UCSD-AML1 (cell line): ENCODE data around the gene PCSK4.
A peak's percentile ranks its signal among the peaks of the same experiment; 100 is the strongest.
"Not testable (repeated sequence)": the region's sequence is repeated elsewhere in the genome, so short reads cannot be mapped to it uniquely, and the experiment has no call there.

ENCODE experiments used
- DNase-seq: peaks from one replicate; lab custom pipeline; 2025; ENCODE audit not compliant: unreplicated experiment; lab: John Stamatoyannopoulos, UW

Gene PCSK4

DNA sequence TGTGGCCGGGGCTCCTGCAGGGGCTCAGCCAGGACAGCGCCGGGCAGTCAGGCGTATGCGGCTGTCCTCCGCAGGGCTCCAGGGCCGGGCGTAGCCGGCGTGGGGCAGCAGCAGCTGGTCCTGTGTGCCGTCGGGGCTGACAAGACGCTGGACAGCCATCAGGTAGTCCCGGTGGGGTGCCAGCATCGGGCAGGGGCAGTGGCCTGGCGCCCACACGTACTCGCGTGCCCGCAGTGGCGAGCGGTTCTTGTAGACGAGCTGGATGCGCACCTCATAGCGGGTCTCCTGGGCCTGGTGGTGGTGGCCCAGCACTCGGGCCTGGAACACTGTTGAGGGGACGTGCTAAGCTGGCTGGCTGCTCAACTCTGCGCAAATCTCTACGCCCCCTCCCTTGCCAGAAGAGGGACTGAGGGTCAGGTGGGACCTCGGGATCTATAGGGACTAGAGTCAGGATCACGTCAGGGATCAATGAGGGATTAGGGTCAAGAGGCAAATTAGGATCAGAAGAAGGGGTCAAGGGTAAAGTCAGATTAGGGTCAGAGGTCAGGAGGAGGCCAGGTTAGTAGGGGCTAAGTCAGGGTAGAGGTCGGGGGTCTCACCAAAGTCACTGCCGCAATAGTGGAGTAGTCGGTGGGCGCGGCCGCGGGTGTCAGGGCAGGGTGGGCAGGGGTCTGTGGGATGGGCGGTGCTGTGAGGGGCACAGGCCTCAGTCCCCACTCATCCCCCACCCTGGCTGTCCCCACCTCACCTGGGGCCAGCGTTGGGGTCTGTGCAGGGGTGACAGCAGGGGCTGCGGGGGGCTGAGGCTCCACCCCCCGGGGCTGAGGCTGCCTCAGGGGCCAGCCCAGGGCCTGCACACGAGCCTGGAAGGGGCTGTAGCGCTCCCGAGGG lies 16.1 kb upstream of the PCSK4 start:
- DNase-seq: no peak

DNA sequence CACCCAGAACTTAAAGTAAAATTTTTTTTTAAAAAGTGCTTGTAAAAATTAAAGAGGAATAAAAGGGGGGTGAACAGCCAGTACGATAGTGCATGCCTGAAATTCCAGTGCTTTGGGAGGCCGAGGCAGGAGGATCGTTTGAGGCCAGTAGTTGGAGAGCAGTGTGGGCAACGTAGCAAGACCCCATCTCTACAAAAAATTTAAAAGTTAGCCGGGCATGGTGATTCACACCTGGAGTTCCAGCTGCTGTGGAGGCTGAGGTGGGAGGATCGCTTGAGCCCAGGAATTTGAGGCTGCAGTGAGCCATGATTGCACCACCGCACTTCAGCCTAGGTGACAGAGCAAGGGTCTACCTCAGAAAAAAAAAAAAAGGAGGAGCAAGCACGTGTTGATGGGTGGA lies 14.9 kb upstream of the PCSK4 start:
- no peak for DNase-seq

DNA sequence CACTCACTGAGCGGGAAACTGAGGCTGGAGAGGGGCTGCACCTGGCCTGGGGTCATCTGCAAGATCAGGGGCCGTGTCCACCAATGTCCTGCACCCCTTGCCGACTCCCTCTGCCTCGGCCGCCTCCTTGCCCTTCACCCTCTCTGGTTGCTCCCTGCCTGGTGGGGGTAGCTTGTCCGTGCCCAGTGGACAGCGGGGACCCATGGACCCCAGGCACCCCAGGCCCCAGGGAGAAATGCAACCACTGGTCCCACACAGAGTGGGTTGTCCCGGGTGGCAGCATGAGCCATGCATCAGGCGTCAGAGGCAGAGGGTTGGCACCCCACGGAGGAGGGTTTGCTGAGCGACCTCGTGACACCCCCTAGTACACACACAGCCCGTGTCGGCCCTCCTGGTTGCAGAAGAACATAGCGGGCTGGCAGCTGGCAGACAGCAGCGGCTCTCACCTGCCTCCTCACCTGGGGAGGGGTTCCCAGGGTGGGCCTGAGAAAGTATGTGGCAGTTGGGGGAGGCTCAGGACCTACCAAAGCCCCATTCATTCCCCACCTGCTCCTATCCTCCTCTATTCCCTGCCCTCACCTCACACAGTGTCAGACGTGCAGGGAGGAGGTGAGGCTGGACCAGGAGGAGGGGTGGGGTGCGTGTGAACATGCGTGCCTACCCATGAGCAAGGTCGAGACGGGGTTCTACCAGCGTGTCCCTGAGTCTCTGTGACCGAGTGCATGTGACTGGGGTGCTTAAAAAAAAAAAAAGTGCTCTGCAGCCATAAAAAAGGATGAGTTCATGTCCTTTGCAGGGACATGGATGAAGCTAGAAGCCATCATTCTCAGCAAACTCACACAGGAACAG lies 14.0 kb upstream of the PCSK4 start:
- DNase-seq: no peak

DNA sequence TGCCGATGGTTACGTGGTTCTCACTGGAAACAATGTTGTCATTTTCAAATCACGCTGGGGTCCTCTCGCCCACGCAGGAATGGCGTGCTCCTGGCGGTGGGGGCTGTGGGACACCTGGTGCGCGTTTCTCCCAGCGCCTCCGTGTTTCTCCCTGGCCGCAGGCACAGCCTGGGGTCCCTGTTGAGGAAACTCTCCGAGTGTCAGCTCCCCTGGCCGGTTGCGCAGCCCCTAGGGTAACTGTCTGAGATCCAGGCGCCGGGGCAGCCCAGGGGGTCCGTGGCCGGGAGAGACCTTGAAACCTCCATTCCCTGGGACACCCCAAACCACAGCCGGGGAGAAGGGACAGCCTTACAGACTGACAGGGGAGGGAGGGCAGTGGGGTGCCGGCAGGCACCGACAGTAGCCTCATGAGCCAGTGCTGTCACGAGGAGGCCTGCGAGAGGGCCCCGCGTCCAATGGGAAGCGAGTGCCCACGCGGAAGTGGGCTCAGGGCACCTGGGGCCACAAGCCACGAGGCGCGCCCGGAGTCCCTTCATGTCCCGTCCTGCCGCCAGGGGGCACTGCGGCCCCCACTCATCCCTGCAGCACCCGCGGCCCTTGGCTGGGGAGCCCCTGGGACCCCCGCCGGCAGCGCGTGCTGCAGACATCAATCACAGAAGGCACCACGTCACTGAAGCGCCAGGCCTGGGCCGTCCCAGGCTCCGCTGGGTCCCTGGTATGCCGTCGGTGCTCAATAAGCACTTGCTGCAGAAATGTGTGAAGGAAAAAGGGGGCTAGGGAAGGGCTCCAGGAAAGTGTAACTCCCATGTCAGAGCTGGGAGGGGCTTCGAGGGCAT lies 13.2 kb upstream of the PCSK4 start:
- peak; percentile 79 for DNase-seq

DNA sequence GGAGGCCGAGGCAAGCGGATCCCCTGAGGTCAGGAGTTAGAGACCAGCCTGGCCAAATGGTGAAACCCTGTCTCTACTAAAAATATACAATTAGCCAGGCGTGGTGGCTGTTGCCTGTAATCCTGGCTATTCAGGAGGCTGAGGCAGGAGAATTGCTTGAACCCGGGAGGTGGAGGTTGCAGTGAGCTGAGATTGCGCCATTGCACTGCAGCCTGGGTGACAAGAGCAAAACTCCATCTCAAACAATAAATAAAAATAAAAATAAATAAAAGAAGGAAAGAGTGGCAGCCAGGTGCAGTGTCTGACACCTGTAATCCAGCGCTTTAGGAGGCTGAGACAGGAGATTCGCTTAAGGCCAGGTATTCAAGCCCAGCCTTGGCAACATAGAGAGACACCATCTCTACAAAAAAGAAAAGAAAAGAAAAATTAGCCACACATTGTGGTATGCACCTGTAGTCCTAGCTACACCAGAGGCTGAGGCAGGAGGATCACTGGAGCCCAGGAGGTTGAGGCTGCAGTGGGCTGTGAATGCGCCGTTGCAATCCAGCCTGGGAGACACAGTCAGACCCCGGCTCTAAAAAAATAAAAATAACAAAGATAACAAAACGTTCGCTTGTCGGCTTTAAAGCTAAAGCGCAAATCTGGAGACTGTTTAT lies 12.4 kb upstream of the PCSK4 start:
- no peak for DNase-seq

DNA sequence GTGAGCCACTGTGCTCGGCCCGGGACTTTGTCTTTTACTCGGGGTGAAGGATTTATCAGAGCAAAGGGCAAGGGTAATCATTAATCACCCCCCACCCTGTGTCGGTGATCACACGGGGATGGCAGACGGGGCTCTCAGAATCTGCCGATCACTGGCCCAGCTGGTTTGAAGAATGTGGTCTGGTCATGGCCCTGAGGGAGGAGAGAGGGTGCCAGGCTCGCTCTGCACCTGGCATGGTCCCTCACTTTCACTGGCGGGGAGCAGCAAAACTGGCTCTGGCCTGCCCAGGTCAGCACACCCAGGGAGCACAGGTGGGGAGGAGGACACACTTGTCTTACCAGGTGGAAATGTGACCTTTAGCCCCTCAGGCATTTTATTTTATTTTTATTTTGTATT lies 11.0 kb upstream of the PCSK4 start:
- no peak for DNase-seq

DNA sequence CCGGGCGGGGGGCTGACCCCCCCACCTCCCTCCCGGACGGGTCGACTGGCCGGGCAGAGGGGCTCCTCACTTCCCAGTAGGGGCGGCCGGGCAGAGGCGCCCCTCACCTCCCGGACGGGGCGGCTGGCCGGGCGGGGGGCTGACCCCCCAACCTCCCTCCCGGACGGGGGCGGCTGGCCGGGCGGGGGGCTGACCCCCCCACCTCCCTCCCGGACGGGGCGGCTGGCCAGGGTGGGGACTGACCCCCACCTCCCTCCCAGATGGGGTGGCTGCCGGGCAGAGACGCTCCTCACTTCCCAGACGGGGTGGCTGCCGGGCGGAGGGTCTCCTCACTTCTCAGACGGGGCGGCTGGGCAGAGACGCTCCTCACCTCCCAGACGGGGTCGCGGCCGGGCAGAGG lies 9.1 kb upstream of the PCSK4 start:
- not testable (repeated sequence) for DNase-seq

DNA sequence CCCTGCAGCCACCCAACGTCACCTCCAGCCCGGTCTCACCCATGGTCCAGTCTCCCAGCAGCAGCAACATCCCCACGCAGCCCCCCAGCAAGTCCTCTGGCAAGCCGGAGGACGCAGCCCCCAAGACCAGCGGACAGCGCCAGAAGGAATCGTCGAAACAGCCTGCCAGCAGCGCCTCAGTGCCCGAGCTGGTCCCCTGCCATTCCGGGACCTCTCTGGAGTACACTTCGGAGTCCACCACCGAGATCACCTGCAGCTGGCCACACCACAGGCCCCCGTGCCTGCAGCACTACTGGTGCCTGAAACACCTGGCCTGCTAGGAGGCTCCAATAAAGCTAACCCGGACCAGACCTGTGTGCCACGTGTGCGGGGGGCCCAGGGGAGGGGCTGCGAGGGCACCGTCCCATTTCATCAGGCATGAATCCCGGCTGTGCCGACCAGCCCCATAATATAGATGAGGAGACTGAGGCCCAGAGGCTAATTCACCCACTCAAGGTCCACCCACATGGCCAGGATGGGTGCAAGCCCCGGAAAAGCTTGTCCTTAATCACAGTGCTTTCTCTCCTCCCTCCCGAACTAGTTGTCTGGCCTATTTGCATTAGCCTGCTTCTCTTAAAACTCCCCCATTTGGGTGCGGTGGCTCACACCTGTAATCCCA lies 7.6 kb upstream of the PCSK4 start:
- DNase-seq: no peak

DNA sequence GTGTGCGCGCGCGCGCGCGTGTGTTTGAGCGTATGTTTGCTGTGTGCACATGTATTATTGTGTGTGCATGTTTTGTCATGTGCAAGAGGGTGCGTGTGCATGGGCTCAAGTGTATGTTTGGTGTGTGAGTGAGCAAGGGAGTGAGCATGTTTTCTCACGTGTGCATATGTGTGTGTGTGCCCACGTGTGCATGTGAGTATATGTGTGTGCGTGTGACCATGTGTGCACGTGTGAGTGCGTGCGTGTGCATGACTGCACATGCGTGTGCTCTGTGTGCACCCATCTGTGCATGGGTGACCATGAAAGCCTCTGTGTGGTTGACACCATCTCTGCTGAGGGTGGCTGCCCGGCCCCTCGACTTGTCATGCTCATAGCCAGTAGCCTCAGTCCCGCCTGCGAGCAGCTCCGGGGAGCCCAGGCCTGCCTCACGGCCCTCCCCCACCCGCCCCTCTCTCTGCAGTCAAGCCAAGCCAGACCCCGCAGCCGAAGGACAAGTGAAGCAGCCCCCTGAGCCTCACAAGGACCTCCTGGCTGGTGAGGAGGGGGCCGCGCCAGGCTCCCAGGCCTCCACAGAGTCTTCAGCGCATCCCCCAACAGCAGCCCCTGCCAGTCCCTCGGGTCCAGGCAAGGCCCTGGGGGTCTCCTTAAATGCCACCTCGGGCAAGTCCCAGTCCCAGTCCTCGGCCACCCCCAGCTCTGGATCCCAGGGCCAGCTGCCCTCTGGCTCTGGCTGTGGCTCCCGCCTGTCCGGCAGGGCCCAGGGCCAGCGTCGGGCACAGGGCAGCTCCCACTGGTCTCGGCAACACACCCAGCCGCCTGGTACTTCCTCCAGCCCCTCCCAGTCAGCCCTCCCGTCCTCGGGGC lies 6.8 kb upstream of the PCSK4 start:
- DNase-seq: no peak

DNA sequence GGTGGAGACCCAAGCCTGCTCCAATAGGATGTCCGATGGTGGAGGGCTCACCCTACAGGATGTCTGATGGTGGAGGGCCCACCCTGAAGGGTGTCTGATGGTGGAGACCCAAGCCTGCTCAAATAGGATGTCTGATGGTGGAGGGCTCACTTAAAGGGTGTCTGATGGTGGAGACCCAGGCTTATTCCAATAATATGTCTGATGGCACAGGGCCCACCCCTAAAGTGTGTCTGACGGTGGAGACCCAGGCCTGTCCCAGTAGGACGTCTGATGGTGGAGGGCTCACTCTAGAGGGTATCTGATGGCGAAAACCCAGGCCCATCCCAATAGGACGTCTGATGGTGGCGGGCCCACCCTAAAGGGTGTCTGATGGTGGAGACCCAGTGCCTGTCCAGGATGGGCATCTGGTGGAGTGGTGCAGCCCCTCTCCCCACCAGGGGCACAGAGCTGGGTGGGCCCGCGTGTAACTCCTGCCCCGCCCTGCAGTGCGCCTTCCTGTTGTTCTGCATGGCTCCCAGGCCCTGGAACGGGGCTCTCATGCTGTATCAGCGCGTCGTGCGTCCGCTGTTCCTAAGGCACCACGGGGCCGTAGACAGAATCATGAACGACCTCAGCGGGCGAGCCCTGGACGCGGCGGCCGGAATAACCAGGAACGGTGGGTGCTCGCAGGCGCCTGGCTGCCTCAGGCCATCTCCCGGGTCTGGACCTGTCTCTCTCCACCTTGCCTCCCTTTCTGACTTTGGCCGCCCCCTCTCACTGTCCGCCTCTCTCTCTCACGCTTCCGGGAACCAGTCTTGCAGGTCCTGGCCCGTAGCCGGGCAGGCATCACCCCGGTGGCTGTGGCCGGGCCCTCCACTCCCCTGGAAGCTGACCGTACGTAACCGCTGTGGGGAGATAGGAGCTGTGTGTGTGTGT lies 5.9 kb upstream of the PCSK4 start:
- DNase-seq: no peak

DNA sequence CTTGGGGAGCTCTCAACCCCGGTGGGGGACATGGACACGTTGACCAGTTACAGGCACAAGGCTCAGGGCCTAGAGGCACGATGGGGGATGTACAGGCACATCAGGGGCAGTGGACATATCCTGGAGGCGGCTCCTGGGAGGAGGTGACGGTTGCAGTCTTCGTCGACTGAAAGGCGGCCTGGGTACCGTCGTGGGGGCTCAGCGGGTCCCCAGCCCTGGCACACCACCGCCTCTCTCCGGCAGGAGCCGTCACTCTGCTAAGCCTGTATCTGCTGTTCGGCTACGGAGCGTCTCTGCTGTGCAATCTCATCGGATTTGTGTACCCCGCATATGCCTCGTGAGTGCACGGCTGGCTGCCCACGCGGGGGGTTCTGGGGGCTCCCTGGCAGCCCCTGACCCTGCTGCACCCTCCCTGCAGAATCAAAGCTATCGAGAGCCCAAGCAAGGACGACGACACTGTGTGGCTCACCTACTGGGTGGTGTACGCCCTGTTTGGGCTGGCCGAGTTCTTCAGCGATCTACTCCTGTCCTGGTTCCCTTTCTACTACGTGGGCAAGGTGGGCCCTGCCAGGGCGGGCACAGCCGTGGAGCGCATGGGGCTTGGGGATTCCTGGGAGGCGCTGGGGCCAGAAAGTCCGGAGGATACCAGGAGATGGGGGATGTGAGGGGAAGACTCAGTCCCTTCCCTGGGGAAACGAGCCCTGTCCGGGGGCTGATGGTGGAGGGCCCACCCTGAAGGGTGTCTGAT lies 5.1 kb upstream of the PCSK4 start:
- no peak for DNase-seq

DNA sequence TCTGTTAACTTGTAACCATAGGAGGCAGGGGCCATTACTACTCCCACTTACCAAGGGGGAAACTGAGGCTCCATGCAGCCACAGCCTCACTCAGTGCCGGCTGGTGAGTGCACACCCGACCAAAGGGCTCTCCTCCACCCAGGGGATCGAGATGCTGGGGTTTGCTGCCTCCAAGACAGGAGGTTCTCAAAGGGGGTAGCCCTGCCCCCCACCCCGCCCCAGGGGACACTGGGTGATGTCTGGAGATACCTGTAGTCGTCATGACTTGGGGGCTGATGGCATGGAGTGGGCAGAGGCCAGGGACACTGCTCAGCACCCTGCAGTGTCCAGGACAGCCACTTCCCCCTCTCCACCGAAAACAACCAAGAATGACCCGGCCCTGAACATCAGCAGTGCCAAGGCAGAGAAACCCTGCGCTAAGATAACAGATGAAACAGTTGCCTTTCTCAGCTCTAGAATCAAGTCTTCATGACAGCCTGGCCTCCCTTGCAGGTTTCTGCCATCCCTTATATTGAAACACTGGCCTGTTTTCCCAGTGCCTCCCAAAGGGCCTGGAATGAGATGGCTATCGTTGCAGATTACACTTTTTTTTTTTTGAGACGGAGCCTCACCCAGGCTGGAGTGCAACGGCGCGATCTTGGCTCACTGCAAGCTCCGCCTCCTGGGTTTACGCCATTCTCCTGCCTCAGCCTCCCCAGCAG lies 4.1 kb upstream of the PCSK4 start:
- no peak for DNase-seq

DNA sequence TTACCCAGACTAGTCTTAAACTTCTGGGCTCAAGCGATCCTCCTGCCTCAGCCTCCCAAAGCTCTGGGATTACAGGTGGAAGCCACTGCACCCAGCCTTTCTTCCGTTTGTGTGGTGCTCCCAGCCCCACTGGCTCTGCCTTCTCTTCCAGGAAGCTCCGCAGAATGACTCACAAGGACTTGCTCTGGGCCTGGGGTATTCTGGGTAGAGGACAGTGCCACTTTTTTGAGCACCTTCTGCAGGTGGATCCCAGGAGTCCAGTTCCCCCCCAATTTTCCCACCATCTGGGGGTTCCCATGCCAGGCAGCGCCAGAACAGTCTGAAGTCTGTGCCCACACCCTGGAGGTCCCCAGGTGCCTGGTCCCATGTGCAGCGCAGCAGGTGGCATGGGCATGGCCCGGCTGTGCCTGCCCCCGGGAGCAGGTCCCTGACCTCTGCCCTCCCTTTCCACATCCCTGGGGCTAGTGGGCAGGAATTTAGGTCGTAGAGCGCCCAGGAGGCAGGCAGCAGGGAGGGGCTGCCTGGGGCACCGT lies 2.4 kb upstream of the PCSK4 start:
- DNase-seq: peak; percentile 27

DNA sequence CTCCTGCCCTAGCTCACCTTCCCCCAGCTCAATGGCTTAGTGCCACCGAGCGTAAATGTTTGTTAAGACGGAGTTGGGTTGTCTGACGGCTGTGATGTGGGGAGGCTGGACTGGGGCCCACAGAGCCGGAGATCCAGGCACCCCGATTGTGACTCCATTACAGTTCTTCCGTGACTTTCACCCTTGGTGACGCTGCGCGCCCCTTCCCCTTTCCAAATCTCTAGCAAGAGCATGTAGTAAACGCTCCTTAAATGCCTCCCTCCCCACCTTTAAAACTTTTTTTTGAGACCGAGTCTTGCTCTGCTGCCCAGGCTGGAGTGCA lies 1.7 kb upstream of the PCSK4 start:
- DNase-seq: no peak

DNA sequence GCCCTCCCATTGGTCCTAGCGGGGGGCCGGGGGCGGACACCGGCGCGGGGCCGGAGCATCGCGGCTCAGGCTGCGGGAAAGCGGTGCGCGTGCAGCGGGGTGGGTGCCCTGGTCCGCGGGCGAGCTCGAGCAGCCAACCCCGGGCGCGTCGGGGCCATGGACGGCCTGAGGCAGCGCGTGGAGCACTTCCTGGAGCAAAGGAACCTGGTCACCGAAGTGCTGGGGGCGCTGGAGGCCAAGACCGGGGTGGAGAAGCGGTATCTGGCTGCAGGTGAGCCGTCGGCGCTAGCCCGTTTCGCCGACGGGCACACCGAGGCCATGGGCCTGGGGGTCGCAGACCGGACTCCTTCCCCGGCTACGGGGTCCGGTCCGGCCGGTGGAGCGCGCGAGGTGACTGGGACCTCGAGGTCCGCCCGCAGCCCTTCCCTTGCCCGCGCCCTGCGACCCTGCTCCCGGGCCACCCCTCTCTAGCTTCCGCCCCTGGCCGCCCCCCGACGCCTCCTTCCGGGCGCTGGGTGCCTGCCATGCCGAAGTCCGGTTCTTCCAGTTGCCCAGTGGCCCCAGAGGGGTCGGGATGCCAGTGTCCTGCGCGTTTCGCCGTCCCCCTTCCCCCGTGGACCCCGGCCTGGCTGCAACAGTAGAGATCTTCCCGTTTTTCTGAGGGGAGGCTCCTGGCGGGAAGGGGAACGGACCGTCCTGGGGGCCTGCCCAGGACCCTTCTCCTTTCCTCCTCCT lies 1.1 kb upstream of the PCSK4 start, which contains the start of gene REEP6:
Gene REEP6, plus strand, starts transcription at position 68 of the 735 bp plus-strand sequence. Its CDS starts 89 bp downstream, at position 157.
- DNase-seq: no peak
